SK-N-SH treated with all-trans-retinoic acid at 6 μM for 48 hours (cell line): ENCODE data around the gene ARMC6.

ENCODE experiments used
- ATAC-seq: fragments of 200-7000 bp; cut with Tn5 transposase; 3 replicates; pipeline ENCODE4 v1.9.1; 2020; ENCODE audit warnings: mild to moderate bottlenecking, moderate library complexity
- ARNTL ChIP-seq: fragments of 450-650 bp; formaldehyde crosslinking; IDR thresholded peaks from 2 replicates; pipeline ENCODE4 v1.5.0; 2020; ENCODE audit warnings: low read depth, mild to moderate bottlenecking, moderate library complexity, borderline replicate concordance
- CREB5 ChIP-seq: fragments of 250-450 bp; sonication (Bioruptor Pico); IDR thresholded peaks from 2 replicates; pipeline ENCODE4 v1.5.1; 2020; ENCODE audit warnings: low read depth, mild to moderate bottlenecking, moderate library complexity
- CSDC2 ChIP-seq: fragments of 250-450 bp; sonication (Bioruptor Pico); IDR thresholded peaks from 2 replicates; pipeline ENCODE4 v1.5.0; 2020; ENCODE audit warnings: mild to moderate bottlenecking, moderate library complexity
- CSRNP3 ChIP-seq: fragments of 250-450 bp; sonication (Bioruptor Pico); IDR thresholded peaks from 2 replicates; pipeline ENCODE4 v1.5.1; 2021; ENCODE audit warnings: mild to moderate bottlenecking, moderate library complexity
- ESRRG ChIP-seq: fragments of 250-450 bp; sonication (Bioruptor Pico); IDR thresholded peaks from 2 replicates; pipeline ENCODE4 v1.6.1; 2021; ENCODE audit warnings: mild to moderate bottlenecking
- GLIS3 ChIP-seq: fragments of 250-450 bp; sonication (Bioruptor Pico); IDR thresholded peaks from 2 replicates; pipeline ENCODE4 v1.5.0; 2020; ENCODE audit warnings: mild to moderate bottlenecking, moderate library complexity
- ISL1 ChIP-seq: fragments of 250-450 bp; sonication (Bioruptor Pico); IDR thresholded peaks from 2 replicates; pipeline ENCODE4 v2.1.2; 2022; ENCODE audit warnings: mild to moderate bottlenecking, moderate library complexity
- OSR1 ChIP-seq: fragments of 250-450 bp; sonication (Bioruptor Pico); IDR thresholded peaks from 2 replicates; pipeline ENCODE4 v1.8.0; 2022; ENCODE audit warnings: moderate library complexity, mild to moderate bottlenecking, inconsistent platforms
- POU6F1 ChIP-seq: fragments of 250-450 bp; sonication (Bioruptor Pico); IDR thresholded peaks from 2 replicates; pipeline ENCODE4 v1.8.0; 2021; ENCODE audit warnings: low read depth, mild to moderate bottlenecking, moderate library complexity, borderline replicate concordance
- PPARA ChIP-seq: fragments of 250-450 bp; sonication (Bioruptor Pico); IDR thresholded peaks from 2 replicates; pipeline ENCODE4 v1.5.0; 2020; ENCODE audit warnings: mild to moderate bottlenecking, borderline replicate concordance
- RARB ChIP-seq: fragments of 250-450 bp; sonication (Bioruptor Pico); IDR thresholded peaks from 2 replicates; pipeline ENCODE4 v1.8.0; 2021; ENCODE audit warnings: mild to moderate bottlenecking, moderate library complexity
- SNAI2 ChIP-seq: fragments of 250-450 bp; sonication (Bioruptor Pico); IDR thresholded peaks from 2 replicates; pipeline ENCODE4 v1.5.0; 2020; ENCODE audit warnings: mild to moderate bottlenecking, moderate library complexity
- TCF4 ChIP-seq: fragments of 250-450 bp; sonication (Bioruptor Pico); IDR thresholded peaks from 2 replicates; pipeline ENCODE4 v1.8.0; 2021; ENCODE audit warnings: mild to moderate bottlenecking, moderate library complexity, borderline replicate concordance
- TOX ChIP-seq: fragments of 250-450 bp; sonication (Bioruptor Pico); IDR thresholded peaks from 2 replicates; pipeline ENCODE4 v1.8.0; 2021; ENCODE audit warnings: mild to moderate bottlenecking, moderate library complexity, borderline replicate concordance
- TSHZ2 ChIP-seq: fragments of 250-450 bp; sonication (Bioruptor Pico); IDR thresholded peaks from 2 replicates; pipeline ENCODE4 v1.5.0; 2020; ENCODE audit warnings: mild to moderate bottlenecking, moderate library complexity
- ZC3H10 ChIP-seq: fragments of 250-450 bp; sonication (Bioruptor Pico); IDR thresholded peaks from 2 replicates; pipeline ENCODE4 v1.5.1; 2021; ENCODE audit warnings: mild to moderate bottlenecking, moderate library complexity
- ZFP3 ChIP-seq: fragments of 250-450 bp; sonication (Bioruptor Pico); IDR thresholded peaks from 2 replicates; pipeline ENCODE4 v1.5.0; 2020; ENCODE audit warnings: mild to moderate bottlenecking, moderate library complexity
- ZFP30 ChIP-seq: fragments of 450-650 bp; formaldehyde crosslinking; IDR thresholded peaks from 2 replicates; pipeline ENCODE4 v1.5.0; 2022; ENCODE audit warnings: mild to moderate bottlenecking, moderate library complexity
- ZNF565 ChIP-seq: fragments of 450-650 bp; formaldehyde crosslinking; conservative IDR thresholded peaks from 2 replicates; pipeline ENCODE4 v1.5.0; 2020; ENCODE audit warnings: low read depth, mild to moderate bottlenecking, moderate library complexity
- ZNF8 ChIP-seq: fragments of 450-650 bp; formaldehyde crosslinking; IDR thresholded peaks from 2 replicates; pipeline ENCODE4 v1.5.0; 2020; ENCODE audit warnings: mild to moderate bottlenecking, moderate library complexity

The ARMC6 gene

GRCh38 chr19:19033176-19033425, 302 bp upstream of the ARMC6 start (continued):
- TF ChIP-seq CSRNP3 (CRISPR knock-in tag): no peak
- TF ChIP-seq, all 23 proteins: peak for 0

GRCh38 chr19:19034204-19034624, 811 bp downstream of the ARMC6 start:
- ATAC-seq: peak; percentile 87
- no peak for TF ChIP-seq POU6F1 (CRISPR knock-in tag)
- no peak for TF ChIP-seq ARNTL (CRISPR knock-in tag)
- TF ChIP-seq ISL1 (CRISPR knock-in tag): no peak
- TF ChIP-seq TSHZ2 (CRISPR knock-in tag): no peak

- TF ChIP-seq CSRNP3 (CRISPR knock-in tag) (no peak), ZNF565 (CRISPR knock-in tag) (no peak), ESRRG (CRISPR knock-in tag) (no peak), OSR1 (no peak), TOX (CRISPR knock-in tag) (no peak), CSDC2 (CRISPR knock-in tag) (no peak), TCF4 (CRISPR knock-in tag) (no peak), SNAI2 (CRISPR knock-in tag) (no peak), POU6F1 (CRISPR knock-in tag) (no peak), RARB (CRISPR knock-in tag) (no peak), TSHZ2 (CRISPR knock-in tag) (no peak), ZFP3 (CRISPR knock-in tag) (no peak), CREB5 (no peak), ZC3H10 (no peak), ZNF8 (no peak), GLIS3 (no peak), ZFP30 (CRISPR knock-in tag) (no peak), ARNTL (CRISPR knock-in tag) (no peak), PPARA (CRISPR knock-in tag) (no peak)
- no peak for ATAC-seq
Measured at GRCh38 chr19:19039901-19040300, 6.5 kb downstream of the ARMC6 start.
